Panc1 (cell line): ENCODE results near the gene BARHL1. TPM values are rescaled to one million over a fixed set of nuclear protein-coding genes. Genes with fewer than 3 reads are reported as not detected.

Experiments
- ATAC-seq: fragments of 200-7000 bp; cut with Tn5 transposase; 2 replicates; pipeline ENCODE4 v1.9.1; 2020; ENCODE audit warnings: mild to moderate bottlenecking, moderate library complexity
- BruUV-seq: library from RNA; stranded (reverse); fragments of 400-500 nt; replicated peaks from 2 replicates; lab custom pipeline; 2021; lab: Mats Ljungman, UMichigan
- CTCF ChIA-PET: fragments of 300-600 bp; sonication (Branson Sonifier 250); formaldehyde crosslinking; loops from one replicate; lab custom pipeline; 2022; ENCODE audit warnings: antibody characterized with exemption; lab: Charles Lee
- POLR2A ChIA-PET: fragments of 300-600 bp; sonication (Branson Sonifier 250); formaldehyde crosslinking; loops from one replicate; lab custom pipeline; 2022; ENCODE audit warnings: antibody characterized with exemption; lab: Charles Lee
- DNase-seq: peaks from one replicate; pipeline ENCODE4 v3.0.0-alpha.2; 2010; ENCODE audit warnings: low read depth, low spot score
- H3K27ac ChIP-seq: 2 replicates; pipeline ENCODE4 v1.5.1; 2011; ENCODE audit warnings: mild to moderate bottlenecking, low read length, inconsistent platforms
- H3K27me3 ChIP-seq: fragments of 200-500 bp; sonication (Bioruptor generic); 2 replicates; pipeline ENCODE4 v1.6.0; 2014; ENCODE audit warnings: low read length, inconsistent platforms; ENCODE audit not compliant: control insufficient read depth, insufficient read depth
- H3K36me3 ChIP-seq: fragments of 200-500 bp; sonication (Bioruptor generic); 2 replicates; pipeline ENCODE4 v1.5.1; 2014; ENCODE audit warnings: inconsistent platforms, mild to moderate bottlenecking, low read length, moderate library complexity; ENCODE audit not compliant: control insufficient read depth, insufficient read depth
- H3K4me1 ChIP-seq: 2 replicates; pipeline ENCODE4 v1.5.1; 2011; ENCODE audit warnings: inconsistent platforms, mild to moderate bottlenecking, low read length, moderate library complexity; ENCODE audit not compliant: control insufficient read depth, insufficient read depth
- H3K4me3 ChIP-seq, 2 experiments: 2 replicates each; pipeline ENCODE4 v1.5.1; 2011 to 2012; ENCODE audit warnings: low read depth in 2 of 2, low read length in 2 of 2, mild to moderate bottlenecking in 2 of 2, inconsistent platforms in 1 of 2, moderate library complexity in 1 of 2
- H3K9me3 ChIP-seq: fragments of 200-500 bp; sonication (Bioruptor generic); 2 replicates; pipeline ENCODE4 v1.5.1; 2014; ENCODE audit warnings: low read depth, mild to moderate bottlenecking, inconsistent platforms, low read length, moderate library complexity; ENCODE audit not compliant: control insufficient read depth, insufficient read depth
- CTCF ChIP-seq: fragments of 450-650 bp; IDR thresholded peaks from 2 replicates; pipeline ENCODE4 v1.5.1; 2017; ENCODE audit warnings: mild to moderate bottlenecking
- POLR2AphosphoS5 ChIP-seq: IDR thresholded peaks from 2 replicates; pipeline ENCODE4 v1.6.1; 2012; ENCODE audit warnings: mild to moderate bottlenecking, low read depth, low read length, moderate library complexity
- REST ChIP-seq, 2 experiments: IDR thresholded peaks; 2 replicates each; pipeline ENCODE4 v1.6.1; 2011 to 2012; ENCODE audit warnings: low read depth in 2 of 2, control low read depth in 1 of 2, low read length in 1 of 2, mild to moderate bottlenecking in 1 of 2, moderate library complexity in 1 of 2; ENCODE audit not compliant: insufficient read depth in 1 of 2
- SIN3A ChIP-seq: IDR thresholded peaks from 2 replicates; pipeline ENCODE4 v1.6.1; 2012; ENCODE audit warnings: low read depth, mild to moderate bottlenecking, low read length, moderate library complexity, borderline replicate concordance; ENCODE audit not compliant: insufficient read depth
- TCF7L2 ChIP-seq: IDR thresholded peaks from 2 replicates; pipeline ENCODE4 v1.6.1; 2011; ENCODE audit warnings: mild to moderate bottlenecking, low read depth, low read length, inconsistent platforms
- in situ Hi-C: cut with HindIII; loops from 2 replicates; pipeline ENCODE4 v1.10.0; 2016; ENCODE audit warnings: low sequenced_read_pairs, low pct_unique_long_range_greater_than_20kb
- intact Hi-C: fragments of 100-400 bp; cut with micrococcal nuclease; formaldehyde crosslinking; loops from one replicate; pipeline ENCODE4 v1.10.0; 2022; ENCODE audit not compliant: unreplicated experiment
- total RNA-seq: library from RNA; stranded (reverse); gene quantifications from one replicate; pipeline ENCODE4 v1.2.1, GENCODE V29; 2021; ENCODE audit not compliant: unreplicated experiment

BARHL1 gene
- total RNA-seq, 1 experiment from 2014 or later: not detected

- Histone ChIP-seq H3K4me1 (no peaks in the 10 kb centered on the region), H3K4me3 (no peak overlapping the region), H3K27ac (no peak overlapping the region), H3K27me3 (peaks cover 2% of the 10 kb centered on the region; the same call in 1 of the 2 replicates), H3K9me3 (no peaks in the 10 kb centered on the region), H3K36me3 (no peaks in the 10 kb centered on the region)
- no TSS peak for BruUV-seq
- ATAC-seq: no peak
- TF ChIP-seq REST (IDR thresholded peaks at IDR 0.05; ENCODE audit: insufficient read depth in 1 of 2, low read depth in 2 of 2, low read length in 1 of 2) (no peak), TCF7L2 (no peak), POLR2AphosphoS5 (no peak), CTCF (no peak), SIN3A (no peak)
- in situ Hi-C loops: no loop called here
- ChIA-PET POLR2A (no interaction called here), CTCF (interaction anchor here (0.8 kb wide), 1 partner anchor 418 kb away, joined by 12 read pairs; no protein-coding TSS in a partner anchor)
- intact Hi-C loops: no loop called here
- DNase-seq: no peak
Observed at GRCh38 chr9:132586830-132587591, 4.6 kb downstream of the BARHL1 start.

GRCh38 chr9:132587592-132587955 is 5.2 kb downstream of the BARHL1 start:
- no TSS peak for BruUV-seq
- ATAC-seq (no peak), DNase-seq (no peak)
- no peaks in the 10 kb centered on the region for H3K36me3 ChIP-seq
- intact Hi-C loops: no loop called here
- no peak overlapping the region for H3K27ac ChIP-seq
- no peak overlapping the region for H3K4me3 ChIP-seq
- in situ Hi-C loops: no loop called here
- CTCF ChIA-PET: no interaction called here
- no peaks in the 10 kb centered on the region for H3K4me1 ChIP-seq
- H3K27me3 ChIP-seq: peaks cover 2% of the 10 kb centered on the region; the same call in 1 of the 2 replicates
- POLR2A ChIA-PET: no interaction called here
- TF ChIP-seq CTCF: no peak
- no peak for TF ChIP-seq REST (IDR thresholded peaks at IDR 0.05; ENCODE audit: insufficient read depth in 1 of 2, low read depth in 2 of 2, low read length in 1 of 2)
- no peak for TF ChIP-seq TCF7L2
- TF ChIP-seq SIN3A: no peak
- H3K9me3 ChIP-seq: no peaks in the 10 kb centered on the region
